ENCODE data around the gene CDC45.

CDC45 gene

DNA sequence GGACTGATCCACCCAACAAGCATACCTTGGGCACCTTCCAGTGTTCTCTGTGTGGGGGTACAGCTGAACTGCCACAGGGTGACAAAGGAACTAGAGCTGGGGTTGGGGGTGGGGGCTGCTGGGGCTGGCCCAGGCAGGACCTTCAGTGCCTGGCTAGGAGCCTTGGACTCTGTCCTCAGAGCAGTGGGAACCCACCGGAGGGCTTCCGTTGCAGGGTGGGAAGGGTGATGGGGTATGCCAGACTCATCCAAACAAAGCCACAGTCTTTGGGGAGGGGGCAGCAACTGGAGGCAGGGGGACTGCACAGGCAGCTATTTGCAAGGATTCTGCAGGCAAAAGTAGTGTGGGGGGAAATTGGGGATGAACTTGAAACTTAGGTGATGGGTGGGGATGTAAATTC is 80.2 kb downstream of the CDC45 start:
- no peak for DNase-seq (ENCODE audit: low spot score)

DNA sequence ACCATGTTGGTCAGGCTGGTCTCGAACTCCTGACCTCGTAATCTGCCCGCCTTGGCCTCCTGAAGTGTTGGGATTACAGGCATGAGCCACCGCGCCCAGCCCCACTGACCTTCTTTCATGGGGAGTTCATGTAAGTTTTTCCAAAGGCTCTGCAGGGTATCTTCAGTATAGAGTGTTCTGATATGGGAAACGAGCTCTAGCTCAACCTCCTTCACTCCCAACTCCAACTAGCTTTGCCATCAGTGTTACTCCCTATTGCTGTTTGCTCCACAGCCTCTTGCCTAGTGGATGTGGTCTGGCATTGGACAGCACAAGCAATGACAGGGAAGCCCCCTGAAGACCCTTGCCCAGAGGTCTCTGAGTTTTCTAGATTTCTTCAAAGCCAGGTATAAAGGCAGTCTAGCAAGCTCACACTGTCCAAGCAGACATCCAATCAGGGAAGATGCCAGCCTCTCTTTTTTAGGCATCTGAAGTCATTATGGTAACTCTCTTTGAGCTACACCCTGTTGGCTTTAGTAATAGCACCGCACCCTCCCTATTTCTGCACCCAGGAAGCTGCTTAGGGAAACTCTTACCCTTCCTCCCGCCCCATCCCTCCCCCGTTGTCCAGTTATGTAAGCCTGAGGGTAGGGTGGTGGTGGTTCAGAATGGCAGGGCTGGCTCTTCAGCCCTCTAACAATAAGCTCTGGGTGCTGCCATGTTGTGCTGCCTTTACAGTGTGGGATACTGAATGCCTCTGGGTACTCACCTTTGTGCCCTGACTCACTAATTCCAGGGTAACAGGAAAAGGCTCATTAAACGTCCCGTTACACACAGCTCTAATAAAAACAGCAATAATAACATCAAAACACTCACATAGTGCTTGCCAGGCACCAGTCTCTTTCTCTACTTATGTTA is 85.9 kb downstream of the CDC45 start:
- DNase-seq (ENCODE audit: low spot score): no peak

DNA sequence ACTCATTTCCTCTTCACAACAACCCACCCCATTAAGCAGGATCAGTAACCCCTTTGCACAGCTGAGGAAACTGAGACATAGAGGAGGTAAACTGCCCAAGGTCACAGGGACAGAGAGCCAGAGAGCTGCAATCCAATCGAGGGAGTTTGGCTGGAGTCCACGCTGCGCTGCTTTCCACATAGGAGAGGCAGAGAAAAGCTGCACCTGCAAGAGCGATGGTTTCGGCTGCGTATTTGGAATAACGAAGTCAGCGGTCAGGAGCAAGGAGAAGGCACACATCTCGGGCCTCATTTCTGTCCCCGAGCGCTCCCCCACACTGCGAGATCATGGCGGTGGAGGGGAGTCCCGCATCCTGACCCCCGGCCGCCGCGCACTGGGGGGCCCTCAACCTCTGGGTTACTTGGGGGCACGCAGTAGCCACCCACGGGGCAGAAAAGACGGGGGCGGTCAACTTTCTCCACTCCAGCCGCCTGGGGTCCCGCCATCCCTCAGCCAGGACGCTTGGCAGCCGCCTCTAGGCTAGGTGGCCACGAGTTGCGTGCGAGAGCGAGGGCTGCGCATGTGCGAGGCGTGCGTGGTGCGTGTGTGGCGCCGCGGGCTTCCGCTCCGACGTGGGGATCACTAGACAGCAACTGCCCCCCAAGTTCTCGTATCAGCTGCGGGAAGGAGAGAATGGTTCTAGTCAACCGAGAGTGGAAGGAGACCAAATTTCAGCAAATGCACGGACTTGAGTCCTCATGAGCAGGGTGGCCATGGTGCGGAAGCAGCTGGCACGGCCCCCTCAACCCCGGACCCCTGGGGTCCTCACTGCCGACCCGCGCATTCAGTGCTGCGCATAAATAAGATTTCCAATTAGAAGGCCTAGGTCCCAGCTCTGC is 86.8 kb downstream of the CDC45 start:
- no peak for DNase-seq (ENCODE audit: low spot score)

DNA sequence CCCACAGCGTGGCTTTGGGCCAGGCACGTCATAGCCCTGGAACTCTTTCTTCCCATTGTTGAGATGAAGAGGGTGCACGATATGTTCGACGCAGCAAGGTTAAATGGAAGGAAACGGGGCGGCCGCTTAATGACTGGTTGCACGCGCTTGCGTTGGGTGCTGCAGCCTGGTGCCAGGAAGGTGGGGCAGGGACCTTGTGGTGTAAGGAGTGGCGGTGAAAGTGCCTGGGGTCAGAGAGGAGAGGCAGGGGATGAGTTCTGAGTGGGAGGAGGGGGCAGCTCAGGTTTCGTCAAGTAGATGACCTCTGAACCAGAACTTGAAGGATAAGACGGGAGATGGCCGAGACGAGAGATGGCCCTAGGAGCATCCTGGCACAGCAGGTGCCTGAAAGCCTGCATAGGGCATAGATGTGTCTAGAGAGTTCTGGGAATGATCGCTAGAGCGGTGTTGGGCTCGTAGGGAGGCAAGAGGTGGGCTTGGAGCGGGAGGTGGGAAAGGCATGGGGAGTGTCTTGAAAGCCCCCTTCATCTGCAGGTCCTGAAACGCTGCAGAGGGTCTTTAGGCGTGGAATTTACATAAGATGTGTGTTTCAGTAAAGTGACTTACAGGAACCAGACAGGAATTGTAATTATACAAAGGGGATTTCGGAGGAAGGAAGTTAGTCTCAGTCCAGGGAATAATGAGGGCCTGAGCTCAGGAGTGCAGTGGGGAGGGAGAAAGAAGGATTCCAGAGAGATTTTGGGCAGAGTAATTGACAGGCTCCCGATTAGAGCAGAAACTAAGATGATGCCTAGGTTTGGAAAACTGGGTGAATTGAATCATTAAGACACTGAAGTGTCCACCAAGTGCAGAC is 87.7 kb downstream of the CDC45 start:
- DNase-seq (ENCODE audit: low spot score): no peak

DNA sequence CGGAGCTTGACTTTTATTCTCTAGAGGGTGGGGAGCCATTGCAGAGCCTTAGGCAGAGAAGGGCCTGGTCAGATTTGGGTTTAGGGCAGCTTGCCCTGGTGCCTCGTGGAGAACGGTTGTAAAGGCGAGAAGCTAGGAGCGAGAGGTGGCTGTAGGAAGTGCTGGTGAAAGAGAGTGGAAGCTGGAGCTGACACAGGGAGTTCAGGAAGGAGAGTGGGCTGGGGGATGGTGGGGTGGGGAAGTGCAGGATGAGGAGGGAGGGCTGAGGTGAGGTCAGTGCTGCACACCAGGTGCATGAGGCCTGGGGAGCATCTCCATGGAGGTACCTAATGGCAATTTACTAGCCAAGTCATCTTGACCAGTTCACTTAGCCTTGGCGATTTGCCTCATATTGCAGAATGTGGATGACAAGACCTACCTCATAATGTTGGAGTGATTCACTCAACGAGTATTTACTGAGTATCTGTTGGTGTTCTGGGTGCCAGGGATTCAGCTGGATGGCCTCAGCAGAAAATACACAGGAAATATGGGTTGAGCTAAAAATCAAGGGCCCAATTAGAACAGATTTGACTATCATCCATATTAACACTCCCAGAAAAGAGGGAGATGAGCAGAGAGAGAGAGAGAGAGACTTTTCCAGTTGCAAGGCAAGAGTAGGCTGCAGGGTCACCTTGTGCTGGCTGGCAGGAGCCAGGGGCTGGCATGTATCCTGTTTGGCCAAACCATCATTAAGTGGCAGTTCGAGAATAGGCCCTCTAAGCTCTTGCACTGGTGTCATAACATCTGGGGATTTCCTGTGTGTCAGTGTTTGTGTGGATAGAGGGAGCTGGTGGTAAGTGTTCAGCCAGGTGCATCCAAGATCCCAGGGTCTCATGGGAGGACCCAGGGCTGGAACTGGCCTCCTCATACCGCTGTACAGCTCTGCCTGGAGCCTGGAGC is 88.9 kb downstream of the CDC45 start:
- DNase-seq (ENCODE audit: low spot score): no peak

DNA sequence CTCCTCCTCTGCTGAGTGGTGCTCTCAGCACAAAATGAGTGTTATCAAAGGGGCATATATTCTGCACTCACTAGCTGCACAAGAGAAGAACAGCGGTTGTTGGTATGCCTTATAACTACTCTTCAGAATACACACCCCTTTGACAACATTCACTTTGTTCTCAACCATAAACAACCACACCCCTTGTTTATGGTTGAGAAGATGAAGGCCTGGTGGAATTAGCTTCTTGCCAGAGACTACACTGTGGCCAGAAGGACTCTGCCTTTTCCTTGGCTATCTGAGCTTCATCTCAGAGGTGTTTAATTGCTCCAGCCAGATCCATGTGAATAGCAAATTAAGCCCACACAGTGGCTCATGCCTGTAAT is 89.5 kb downstream of the CDC45 start:
- no peak for DNase-seq (ENCODE audit: low spot score)

DNA sequence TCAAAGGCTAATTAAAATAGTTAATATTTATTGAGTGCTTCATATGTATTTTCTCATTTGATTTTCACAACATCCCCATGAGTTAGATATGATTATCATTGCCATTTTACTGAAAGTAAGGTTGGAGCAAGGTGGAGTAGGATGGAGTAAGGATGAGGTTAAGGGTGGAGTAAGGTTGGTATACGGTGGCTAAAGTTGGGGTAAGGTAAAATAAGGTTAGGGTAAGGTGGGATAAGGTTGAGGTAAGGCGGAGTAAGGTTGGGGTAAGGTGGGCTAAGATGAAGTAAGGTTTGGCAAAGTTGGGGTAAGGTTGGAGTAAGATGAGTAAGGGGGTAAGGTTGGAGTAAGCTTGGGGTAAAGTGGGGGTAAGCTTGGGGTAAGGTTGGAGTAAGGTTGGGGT is 90.3 kb downstream of the CDC45 start:
- no peak for DNase-seq (ENCODE audit: low spot score)
